ENCODE results near the gene CDK16.

DNA sequence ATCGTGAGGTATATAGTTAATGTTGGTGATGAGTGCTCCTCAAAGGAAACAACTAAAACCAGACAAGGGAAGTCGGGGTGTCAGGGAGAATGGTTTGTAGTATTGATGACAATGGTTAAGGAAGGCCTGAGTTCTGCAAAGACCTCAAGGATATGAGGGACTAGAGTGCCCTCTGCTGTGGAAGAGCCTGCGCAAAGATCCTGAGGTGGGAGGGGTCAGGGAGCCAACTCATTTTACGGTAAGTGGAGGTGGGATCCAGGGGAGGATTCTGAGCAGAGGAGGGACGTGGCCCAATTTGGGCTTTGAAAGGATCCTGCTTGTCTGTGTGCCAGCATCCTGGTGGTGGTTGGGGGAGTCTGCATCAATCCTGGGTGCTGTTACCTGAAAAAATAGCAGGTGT is 13.5 kb upstream of the CDK16 start:
- TF ChIP-seq CTCF (IDR thresholded peaks at IDR 0.05) (no peak), POLR2A (IDR thresholded peaks at IDR 0.05) (no peak)
